Measurements from ENCODE around the gene RBM42. TPM values are rescaled to one million over a fixed set of nuclear protein-coding genes. Genes with fewer than 3 reads are reported as not detected.
"Not testable (repeated sequence)": the region's sequence is repeated elsewhere in the genome, so short reads cannot be mapped to it uniquely, and the experiment has no call there.

RBM42 gene, protein sequence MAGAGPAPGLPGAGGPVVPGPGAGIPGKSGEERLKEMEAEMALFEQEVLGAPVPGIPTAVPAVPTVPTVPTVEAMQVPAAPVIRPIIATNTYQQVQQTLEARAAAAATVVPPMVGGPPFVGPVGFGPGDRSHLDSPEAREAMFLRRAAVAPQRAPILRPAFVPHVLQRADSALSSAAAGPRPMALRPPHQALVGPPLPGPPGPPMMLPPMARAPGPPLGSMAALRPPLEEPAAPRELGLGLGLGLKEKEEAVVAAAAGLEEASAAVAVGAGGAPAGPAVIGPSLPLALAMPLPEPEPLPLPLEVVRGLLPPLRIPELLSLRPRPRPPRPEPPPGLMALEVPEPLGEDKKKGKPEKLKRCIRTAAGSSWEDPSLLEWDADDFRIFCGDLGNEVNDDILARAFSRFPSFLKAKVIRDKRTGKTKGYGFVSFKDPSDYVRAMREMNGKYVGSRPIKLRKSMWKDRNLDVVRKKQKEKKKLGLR
- polyA plus RNA-seq (ENCODE audit: low read depth in 6 of 6), result 10 to 100 TPM; 30.6 to 71.1 (median 50.9) TPM

- peaks cover 9 to 36% of the 10 kb centered on the region in 2 donors for H3K36me3 Mint-ChIP-seq
- peak; percentile 98 to 99 for ATAC-seq (ENCODE audit: low read depth in 2 of 2)
These were observed at the start of gene RBM42 for GRCh38 chr19:35628565-35629331. TSS of gene RBM42 (plus strand) at chr19:35629036. CDS start at chr19:35629154, 118 bp downstream.

DNA sequence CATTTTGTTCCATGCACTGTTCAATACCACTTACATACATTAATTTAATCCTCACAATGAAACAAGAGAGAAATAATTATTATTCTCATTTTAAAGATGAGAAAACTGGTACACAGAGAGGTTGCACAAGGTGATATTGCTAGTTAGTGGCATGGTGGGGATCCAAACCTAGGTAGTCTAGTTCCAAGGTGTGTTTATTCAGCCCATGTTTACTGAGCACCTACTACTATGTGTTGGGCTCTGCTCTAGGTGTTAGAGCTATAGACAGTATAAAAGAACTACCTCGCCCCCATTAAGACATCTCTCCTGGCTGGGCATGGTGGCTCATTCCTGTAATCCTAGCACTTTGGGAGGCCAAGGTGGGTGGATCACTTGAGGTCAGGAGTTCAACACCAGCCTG, 46.1 kb upstream of the RBM42 start:
- Mint-ChIP-seq H3K27me3 (peaks cover 16 to 58% (median 36%) of the 10 kb centered on the region in 3 donors), H3K27ac (no peak overlapping the region), H3K4me3 (no peak overlapping the region), H3K36me3 (no peaks in the 10 kb centered on the region), H3K9me3 (peaks cover 0 to 8% (median 3%) of the 10 kb centered on the region in 7 donors), H3K4me1 (no peaks in the 10 kb centered on the region)
- DNase-seq (no peak), ATAC-seq (ENCODE audit: low read depth in 2 of 2) (no peak)

More at GRCh38 chr19:35628565-35629331, at the start of gene RBM42:
- H3K27me3 Mint-ChIP-seq, result no peaks in the 10 kb centered on the region
- H3K9me3 Mint-ChIP-seq, result no peaks in the 10 kb centered on the region
- H3K4me3 Mint-ChIP-seq, result peak within 1 kb of the TSS; percentile 89 to 100 (median 98)
- H3K27ac Mint-ChIP-seq, result peak within 1 kb of the TSS; percentile 97 to 99 (median 98)
- H3K4me1 Mint-ChIP-seq, result peaks cover 18 to 45% (median 25%) of the 10 kb centered on the region in 3 donors
- peak; percentile 98 for DNase-seq

GRCh38 chr19:35585848-35586247, 43.0 kb upstream of the RBM42 start, which contains the start of gene PMIS2:
TSS of gene PMIS2 (plus strand) at chr19:35586173. CDS start at chr19:35586260, 87 bp downstream.
- Mint-ChIP-seq H3K27ac (peak within 1 kb of the TSS in 1 of 6 donors; percentile 73), H3K9me3 (peaks cover 0 to 4% (median 0%) of the 10 kb centered on the region in 7 donors), H3K4me3 (no peak within 1 kb of the TSS), H3K27me3 (peaks cover 15 to 62% (median 40%) of the 10 kb centered on the region in 3 donors), H3K36me3 (no peaks in the 10 kb centered on the region), H3K4me1 (no peaks in the 10 kb centered on the region)
- DNase-seq (no peak), ATAC-seq (ENCODE audit: low read depth in 2 of 2) (peak; percentile 49 to 52)

DNA sequence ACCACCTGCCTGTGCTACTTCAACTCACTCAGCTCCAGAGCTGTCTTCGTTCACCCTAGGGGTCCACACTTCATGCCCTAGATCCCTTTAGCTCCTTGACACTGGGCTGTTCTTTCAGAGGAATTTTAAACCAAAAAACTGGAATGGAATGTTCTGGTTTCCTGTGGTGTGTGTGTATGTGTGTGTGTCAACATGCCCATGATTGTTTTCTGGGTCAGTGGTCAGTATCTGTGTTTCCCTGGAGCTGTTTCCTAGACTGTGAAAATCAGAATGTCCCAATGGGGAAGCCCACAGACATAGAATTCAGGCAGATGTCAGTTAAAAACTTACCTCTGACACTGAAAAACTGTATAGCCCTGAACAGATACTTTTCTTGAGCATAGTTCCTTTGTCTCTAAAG, 41.5 kb upstream of the RBM42 start:
- Mint-ChIP-seq H3K27ac (no peak overlapping the region), H3K27me3 (peaks cover 21 to 61% (median 40%) of the 10 kb centered on the region in 3 donors), H3K36me3 (no peaks in the 10 kb centered on the region), H3K4me3 (no peak overlapping the region), H3K4me1 (peaks cover 0 to 4% (median under 1%) of the 10 kb centered on the region in 3 donors), H3K9me3 (peaks cover 0 to 4% (median 0%) of the 10 kb centered on the region in 7 donors)
- no peak for ATAC-seq (ENCODE audit: low read depth in 2 of 2)
- DNase-seq, result no peak

DNA sequence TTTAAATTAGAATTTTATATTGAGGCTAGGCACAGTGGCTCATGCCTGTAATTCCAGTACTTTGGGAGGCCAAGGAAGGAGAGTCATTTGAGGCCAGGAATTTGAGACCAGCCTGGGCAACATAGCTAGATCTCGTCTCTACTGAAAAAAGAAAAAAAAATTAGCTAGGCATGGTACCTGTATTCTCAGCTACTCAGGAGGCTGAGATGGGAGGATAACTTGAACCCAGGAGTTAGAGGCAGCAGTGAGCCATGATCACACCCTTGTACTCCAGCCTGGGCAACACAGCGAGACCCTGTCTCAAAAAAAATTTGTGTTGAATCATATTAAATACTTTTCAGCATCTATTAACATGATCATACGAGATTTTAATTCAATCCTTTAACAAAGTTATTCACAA, 38.0 kb upstream of the RBM42 start:
- H3K9me3 Mint-ChIP-seq, result peaks cover 0 to 1% (median 0%) of the 10 kb centered on the region in 7 donors
- no peaks in the 10 kb centered on the region for H3K36me3 Mint-ChIP-seq
- H3K4me3 Mint-ChIP-seq, result no peak overlapping the region
- no peak overlapping the region for H3K27ac Mint-ChIP-seq
- peaks cover 12 to 37% (median 27%) of the 10 kb centered on the region in 3 donors for H3K27me3 Mint-ChIP-seq
- no peak for ATAC-seq (ENCODE audit: low read depth in 2 of 2)
- H3K4me1 Mint-ChIP-seq, result peaks cover 0 to 7% (median 4%) of the 10 kb centered on the region in 3 donors
- no peak for DNase-seq

GRCh38 chr19:35592226-35592625, 36.6 kb upstream of the RBM42 start:
- Mint-ChIP-seq H3K36me3 (no peaks in the 10 kb centered on the region), H3K4me3 (no peak overlapping the region), H3K27me3 (peaks cover 18 to 32% (median 23%) of the 10 kb centered on the region in 3 donors), H3K9me3 (peaks cover 0 to 4% (median 0%) of the 10 kb centered on the region in 7 donors), H3K4me1 (peaks cover 0 to 7% (median 4%) of the 10 kb centered on the region in 3 donors), H3K27ac (no peak overlapping the region)
- DNase-seq (no peak), ATAC-seq (ENCODE audit: low read depth in 2 of 2) (peak in 1 of 2 donors; percentile 43)

DNA sequence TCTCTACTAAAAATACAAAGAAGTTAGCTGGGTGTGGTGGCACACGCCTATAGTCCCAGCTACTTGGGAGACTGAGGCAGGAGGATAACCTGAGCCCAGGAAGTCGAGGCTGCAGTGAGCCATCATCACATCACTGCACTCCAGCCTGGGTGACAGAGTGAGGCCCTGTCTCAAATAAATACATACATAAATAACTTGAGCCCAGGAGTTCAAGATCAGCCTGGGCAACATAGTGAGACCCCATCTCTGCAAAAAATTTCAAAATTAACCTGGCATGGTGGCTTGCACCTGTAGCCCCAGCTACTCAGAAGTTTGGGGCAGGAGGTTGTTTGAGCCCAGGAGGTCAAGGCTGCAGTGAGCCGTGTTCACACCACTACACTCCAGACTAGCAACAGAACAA, 33.8 kb upstream of the RBM42 start:
- not testable (repeated sequence) for ATAC-seq (ENCODE audit: low read depth in 2 of 2); DNase-seq; H3K36me3 Mint-ChIP-seq; H3K9me3 Mint-ChIP-seq; H3K4me3 Mint-ChIP-seq; H3K4me1 Mint-ChIP-seq
- peak overlapping the region in 2 of 6 donors; percentile 32 to 44 for H3K27ac Mint-ChIP-seq
- peaks cover 26 to 38% (median 29%) of the 10 kb centered on the region in 3 donors for H3K27me3 Mint-ChIP-seq

DNA sequence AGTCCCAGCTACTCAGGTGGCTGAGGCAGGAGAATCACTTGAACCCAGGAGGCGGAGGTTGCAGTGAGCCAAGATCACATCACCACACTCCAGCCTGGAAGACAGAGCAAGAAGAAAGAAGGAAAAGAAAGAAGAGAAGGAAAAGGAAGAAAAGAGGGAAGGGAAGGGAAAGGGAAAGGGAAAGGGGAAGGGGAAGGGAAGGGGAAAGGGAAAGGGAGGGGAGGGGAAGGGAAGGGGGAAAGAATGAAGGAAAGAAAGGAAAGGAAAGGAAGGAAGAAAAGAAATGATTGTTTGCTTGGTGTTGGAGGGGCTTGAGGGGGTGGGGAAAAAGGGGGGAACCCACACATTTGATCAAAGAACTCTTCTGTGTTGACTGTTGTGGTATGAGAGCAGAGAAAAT, 32.9 kb upstream of the RBM42 start:
- Mint-ChIP-seq H3K36me3 (no peaks in the 10 kb centered on the region), H3K27ac (peak overlapping the region in 1 of 6 donors; percentile 80), H3K27me3 (peaks cover 32 to 46% (median 33%) of the 10 kb centered on the region in 3 donors), H3K4me1 (peaks cover 0 to 7% (median 4%) of the 10 kb centered on the region in 3 donors), H3K9me3 (peaks cover 0 to 4% (median 0%) of the 10 kb centered on the region in 7 donors), H3K4me3 (peak overlapping the region in 1 of 8 donors; percentile 49)
- DNase-seq (no peak), ATAC-seq (ENCODE audit: low read depth in 2 of 2) (no peak)

DNA sequence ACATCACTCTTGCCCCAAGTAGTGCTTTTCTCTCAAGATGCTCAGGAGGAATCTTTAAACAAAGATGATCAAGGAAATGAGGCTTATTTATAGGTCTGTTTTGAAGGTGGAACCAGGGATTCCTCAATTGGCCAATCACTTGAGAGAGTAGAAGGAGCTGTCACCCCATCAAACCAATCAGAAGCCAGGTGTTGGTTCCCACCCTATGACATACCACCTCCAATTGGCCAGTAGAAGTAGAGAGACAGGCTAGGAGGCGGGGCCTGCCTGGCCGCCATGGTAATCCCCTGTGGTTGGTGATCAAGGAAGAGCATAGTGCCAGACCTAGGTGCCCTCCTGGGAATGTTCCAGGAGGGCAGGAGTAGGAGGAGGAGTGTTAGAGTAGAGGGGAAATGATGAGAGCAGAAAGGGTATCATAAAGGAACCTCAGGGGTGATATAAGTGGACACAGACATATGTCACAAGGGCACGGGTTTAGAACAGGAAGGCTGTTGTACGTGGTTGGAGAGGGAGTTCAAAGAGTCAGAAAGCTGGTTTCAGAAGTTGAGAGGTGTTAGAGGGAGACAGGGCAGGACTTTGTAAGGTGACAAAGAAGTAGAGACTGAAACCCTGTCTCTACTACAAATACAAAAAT, 32.4 kb upstream of the RBM42 start:
- ATAC-seq (ENCODE audit: low read depth in 2 of 2), result peak; percentile 36 to 37

GRCh38 chr19:35601971-35602370, 26.9 kb upstream of the RBM42 start:
- Mint-ChIP-seq H3K9me3 (no peaks in the 10 kb centered on the region), H3K27me3 (peaks cover 17 to 41% (median 25%) of the 10 kb centered on the region in 3 donors), H3K36me3 (no peaks in the 10 kb centered on the region), H3K4me3 (no peak overlapping the region), H3K4me1 (no peaks in the 10 kb centered on the region), H3K27ac (no peak overlapping the region)
- ATAC-seq (ENCODE audit: low read depth in 2 of 2) (no peak), DNase-seq (no peak)

More for the DNA sequence above, 32.4 kb upstream of the RBM42 start:
- H3K36me3 Mint-ChIP-seq, result no peaks in the 10 kb centered on the region
- peak overlapping the region in 3 of 6 donors; percentile 9 to 80 (median 61) for H3K27ac Mint-ChIP-seq
- peaks cover 0 to 4% (median 0%) of the 10 kb centered on the region in 7 donors for H3K9me3 Mint-ChIP-seq
- DNase-seq, result no peak
- H3K4me3 Mint-ChIP-seq, result peak overlapping the region in 1 of 8 donors; percentile 36
- H3K27me3 Mint-ChIP-seq, result peaks cover 33 to 51% (median 36%) of the 10 kb centered on the region in 3 donors
- peaks cover 0 to 7% (median 4%) of the 10 kb centered on the region in 3 donors for H3K4me1 Mint-ChIP-seq

DNA sequence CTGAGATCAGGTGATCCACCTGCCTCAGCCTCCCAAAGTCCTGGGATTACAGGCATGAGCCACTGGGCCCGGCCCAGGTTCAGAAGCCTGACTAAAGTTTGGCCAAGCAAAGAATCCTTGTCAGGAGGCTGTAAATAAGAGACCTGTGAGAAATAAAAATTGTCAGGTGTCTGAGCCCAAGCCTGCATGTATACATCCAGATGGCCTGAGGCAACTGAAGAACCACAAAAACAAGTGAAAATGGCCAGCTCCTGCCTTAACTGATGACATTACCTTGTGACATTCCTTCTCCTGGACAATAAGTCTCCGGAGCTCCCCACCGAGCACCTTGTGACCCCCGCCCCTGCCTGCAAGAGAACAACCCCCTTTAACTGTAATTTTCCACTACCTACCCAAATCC, 24.4 kb upstream of the RBM42 start:
- H3K27ac Mint-ChIP-seq, result peak overlapping the region in 1 of 6 donors; percentile 52
- H3K36me3 Mint-ChIP-seq; H3K4me3 Mint-ChIP-seq; ATAC-seq (ENCODE audit: low read depth in 2 of 2); H3K9me3 Mint-ChIP-seq; DNase-seq: not testable (repeated sequence)
- peaks cover 7 to 24% (median 14%) of the 10 kb centered on the region in 3 donors for H3K27me3 Mint-ChIP-seq
- H3K4me1 Mint-ChIP-seq, result peaks cover 8 to 14% (median 9%) of the 10 kb centered on the region in 3 donors

DNA sequence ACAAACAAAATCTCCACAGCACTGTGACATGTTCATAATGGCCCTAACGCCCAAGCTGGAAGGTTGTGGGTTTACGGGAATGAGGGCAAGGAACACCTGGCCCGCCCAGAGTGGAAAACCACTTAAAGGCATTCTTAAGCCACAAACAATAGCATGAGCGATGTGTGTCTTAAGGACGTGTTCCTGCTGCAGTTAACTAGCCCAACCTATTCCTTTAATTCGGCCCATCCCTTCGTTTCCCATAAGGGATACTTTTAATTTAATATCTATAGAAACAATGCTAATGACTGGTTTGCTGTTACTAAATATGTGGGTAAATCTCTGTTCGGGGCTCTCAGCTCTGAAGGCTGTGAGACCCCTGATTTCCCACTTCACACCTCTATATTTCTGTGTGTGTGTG, 21.7 kb upstream of the RBM42 start:
- peak overlapping the region in 2 of 6 donors; percentile 53 to 75 for H3K27ac Mint-ChIP-seq
- H3K4me3 Mint-ChIP-seq, result not testable (repeated sequence)

More for the DNA sequence above, 21.7 kb upstream of the RBM42 start:
- not testable (repeated sequence) for H3K9me3 Mint-ChIP-seq; H3K27me3 Mint-ChIP-seq; DNase-seq; ATAC-seq (ENCODE audit: low read depth in 2 of 2); H3K36me3 Mint-ChIP-seq
- H3K4me1 Mint-ChIP-seq, result peaks cover 23 to 41% (median 24%) of the 10 kb centered on the region in 3 donors
